Measurements from ENCODE around the gene C20orf144. TPM values are rescaled to one million over a fixed set of nuclear protein-coding genes. Genes with fewer than 3 reads are reported as not detected.
A peak's percentile ranks its signal among the peaks of the same experiment; 100 is the strongest.

C20orf144 gene
- total and polyA plus RNA-seq, 2 experiments from 2014 or later = 0.26 to 0.66 TPM

GRCh38 chr20:33653218-33653899 lies 8.8 kb upstream of the C20orf144 start:
- Histone ChIP-seq H4K20me1 (replicated peaks; ENCODE audit: insufficient read depth) (no peaks in the 10 kb centered on the region), H3K4me1 (ENCODE audit: insufficient read depth) (no peaks in the 10 kb centered on the region; the same call in 1 of the 2 replicates), H3K4me3 (no peak overlapping the region), H3K27ac (ENCODE audit: low read depth) (peak overlapping the region; percentile 79; the same call in 1 of the 2 replicates), H2AFZ (no peak overlapping the region), H3K27me3 (ENCODE audit: insufficient read depth) (no peaks in the 10 kb centered on the region), H3K4me2 (no peak overlapping the region), H3K36me3 (ENCODE audit: insufficient read depth) (no peaks in the 10 kb centered on the region), H3F3A (replicated peaks; ENCODE audit: low read depth) (no peaks in the 10 kb centered on the region), H3K79me2 (replicated peaks; ENCODE audit: insufficient read depth) (no peaks in the 10 kb centered on the region), H3K9me2 (ENCODE audit: insufficient read depth) (no peaks in the 10 kb centered on the region)
- Mint-ChIP-seq H3K27me3 (ENCODE audit: insufficient read depth, low read depth, poor library complexity) (peaks cover 5% of the 10 kb centered on the region), H3K36me3 (ENCODE audit: low read depth) (no peaks in the 10 kb centered on the region), H3K9me3 (no peaks in the 10 kb centered on the region; the same call in 2 of the 3 replicates), H3K27ac (no peak overlapping the region), H3K4me3 (no peak overlapping the region), H3K4me1 (peaks cover 19% of the 10 kb centered on the region; the same call in 2 of the 3 replicates)
- ATAC-seq (peak; percentile 88), DNase-seq (ENCODE audit: low spot score) (peak; percentile 90)
- TF ChIP-seq REST (IDR thresholded peaks at IDR 0.05; ENCODE audit: unreplicated experiment) (no peak), EZH2 (IDR thresholded peaks at IDR 0.05; ENCODE audit: low read depth, unreplicated experiment) (no peak), CTCF (conservative IDR thresholded peaks at IDR 0.05; ENCODE audit: low read depth in 2 of 2) (peak; percentile 82 to 95), JUNB (IDR thresholded peaks at IDR 0.05; ENCODE audit: unreplicated experiment) (no peak), POLR2AphosphoS5 (IDR thresholded peaks at IDR 0.05; ENCODE audit: low read depth) (no peak; the same call in 1 of the 2 replicates), ZNF331 (CRISPR knock-in tag; IDR thresholded peaks at IDR 0.05; ENCODE audit: low read depth) (no peak)

GRCh38 chr20:33653900-33654596 lies 8.1 kb upstream of the C20orf144 start:
- Histone ChIP-seq H3K27ac (ENCODE audit: low read depth) (no peak overlapping the region; the same call in 1 of the 2 replicates), H3K4me1 (ENCODE audit: insufficient read depth) (no peaks in the 10 kb centered on the region; the same call in 1 of the 2 replicates), H3K4me2 (no peak overlapping the region), H3F3A (replicated peaks; ENCODE audit: low read depth) (no peaks in the 10 kb centered on the region), H3K36me3 (ENCODE audit: insufficient read depth) (no peaks in the 10 kb centered on the region), H3K79me2 (replicated peaks; ENCODE audit: insufficient read depth) (no peaks in the 10 kb centered on the region), H4K20me1 (replicated peaks; ENCODE audit: insufficient read depth) (no peaks in the 10 kb centered on the region), H3K27me3 (ENCODE audit: insufficient read depth) (no peaks in the 10 kb centered on the region), H2AFZ (no peak overlapping the region), H3K9me2 (ENCODE audit: insufficient read depth) (no peaks in the 10 kb centered on the region), H3K4me3 (no peak overlapping the region)
- Mint-ChIP-seq H3K4me1 (peaks cover 19% of the 10 kb centered on the region; the same call in 2 of the 3 replicates), H3K36me3 (ENCODE audit: low read depth) (no peaks in the 10 kb centered on the region; the same call in 2 of the 3 replicates), H3K9me3 (no peaks in the 10 kb centered on the region; the same call in 2 of the 3 replicates), H3K27me3 (ENCODE audit: insufficient read depth, low read depth, poor library complexity) (peaks cover 7% of the 10 kb centered on the region), H3K4me3 (no peak overlapping the region), H3K27ac (0 out of 2 replicates have a peak overlapping the region, but pooled peaks have one; percentile 78)
- peak; percentile 20 for DNase-seq (ENCODE audit: low spot score)
- peak; percentile 26 for ATAC-seq
- no peak for TF ChIP-seq EZH2 (IDR thresholded peaks at IDR 0.05; ENCODE audit: low read depth, unreplicated experiment)
- TF ChIP-seq REST (IDR thresholded peaks at IDR 0.05; ENCODE audit: unreplicated experiment) = no peak
- TF ChIP-seq EZH2phosphoT487 (IDR thresholded peaks at IDR 0.05; ENCODE audit: unreplicated experiment) = no peak
